PC-9 (cell line): ENCODE results near the gene SLC6A19. TPM values are rescaled to one million over a fixed set of nuclear protein-coding genes. Genes with fewer than 3 reads are reported as not detected.

Experiments
- BruUV-seq: library from RNA; stranded (reverse); fragments of 400-500 nt; replicated peaks from 2 replicates; lab custom pipeline; 2021; lab: Mats Ljungman, UMichigan
- CTCF ChIA-PET: fragments of 300-600 bp; sonication (Branson Sonifier 250); formaldehyde crosslinking; loops from one replicate; lab custom pipeline; 2022; ENCODE audit warnings: antibody characterized with exemption; lab: Charles Lee
- POLR2A ChIA-PET: fragments of 300-600 bp; sonication (Branson Sonifier 250); formaldehyde crosslinking; loops from one replicate; lab custom pipeline; 2022; ENCODE audit warnings: antibody characterized with exemption; ENCODE audit not compliant: unreplicated experiment; lab: Charles Lee
- DNase-seq, 2 experiments: peaks; one replicate each; pipeline versions ENCODE4 v3.0.0 to v3.0.0-alpha.2; 2015 to 2022; ENCODE audit warnings: mixed read lengths in 1 of 2
- H2AFZ ChIP-seq: fragments of 200-600 bp; sonication (generic); 2 replicates; pipeline ENCODE4 v1.8.1; 2017; ENCODE audit warnings: antibody characterized with exemption
- H3F3A ChIP-seq: fragments of 200-600 bp; sonication (generic); 2 replicates; pipeline ENCODE4 v1.8.1; 2017; ENCODE audit warnings: antibody characterized with exemption, mild to moderate bottlenecking, low read depth; ENCODE audit not compliant: insufficient read depth
- H3K27ac ChIP-seq: fragments of 200-600 bp; sonication (generic); 2 replicates; pipeline ENCODE4 v1.6.1; 2016; ENCODE audit warnings: mixed run types
- H3K27me3 ChIP-seq: fragments of 200-600 bp; sonication (generic); 2 replicates; pipeline ENCODE4 v1.6.1; 2016; ENCODE audit warnings: low read depth, mixed run types; ENCODE audit not compliant: insufficient read depth
- H3K36me3 ChIP-seq: fragments of 200-600 bp; sonication (generic); 2 replicates; pipeline ENCODE4 v1.6.1; 2016; ENCODE audit warnings: low read depth, mixed run types
- H3K4me1 ChIP-seq: fragments of 200-600 bp; sonication (generic); replicated peaks from 2 replicates; pipeline ENCODE4 v1.6.1; 2016; ENCODE audit warnings: mixed run types; ENCODE audit not compliant: insufficient read depth
- H3K4me2 ChIP-seq: fragments of 200-600 bp; sonication (generic); 2 replicates; pipeline ENCODE4 v1.6.1; 2017; ENCODE audit warnings: mixed run types
- H3K4me3 ChIP-seq: fragments of 200-600 bp; sonication (generic); 2 replicates; pipeline ENCODE4 v1.6.1; 2016; ENCODE audit warnings: mixed run types
- H3K79me2 ChIP-seq: fragments of 200-600 bp; sonication (generic); 2 replicates; pipeline ENCODE4 v1.6.1; 2017; ENCODE audit warnings: low read depth, mixed run types
- H3K9me2 ChIP-seq: fragments of 200-600 bp; sonication (generic); 2 replicates; pipeline ENCODE4 v1.8.1; 2017; ENCODE audit warnings: mild to moderate bottlenecking; ENCODE audit not compliant: insufficient read depth
- H3K9me3 ChIP-seq: fragments of 200-600 bp; sonication (generic); 2 replicates; pipeline ENCODE4 v1.8.1; 2016; ENCODE audit warnings: low read depth; ENCODE audit not compliant: insufficient read depth
- H4K20me1 ChIP-seq: fragments of 200-600 bp; sonication (generic); 2 replicates; pipeline ENCODE4 v1.8.1; 2017; ENCODE audit not compliant: insufficient read depth
- EZH2 ChIP-seq: fragments of 200-600 bp; sonication (generic); IDR thresholded peaks from 2 replicates; pipeline ENCODE4 v1.8.0; 2017; ENCODE audit warnings: antibody characterized with exemption, low read depth
- intact Hi-C: fragments of 100-400 bp; cut with micrococcal nuclease; formaldehyde crosslinking; loops from one replicate; pipeline ENCODE4 v1.10.0; 2022; ENCODE audit not compliant: unreplicated experiment
- total RNA-seq: library from RNA; stranded (reverse); gene quantifications from 2 replicates; pipeline ENCODE4 v1.2.3, GENCODE V29; 2021
- TF ChIP-seq, protein P1 (sequence below): fragments of 200-600 bp; sonication (generic); conservative IDR thresholded peaks from 2 replicates; pipeline ENCODE4 v1.6.1; 2017; ENCODE audit warnings: mixed run types, antibody characterized with exemption, mild to moderate bottlenecking, moderate library complexity

Gene SLC6A19
- total RNA-seq, 1 experiment from 2014 or later = not detected

DNA sequence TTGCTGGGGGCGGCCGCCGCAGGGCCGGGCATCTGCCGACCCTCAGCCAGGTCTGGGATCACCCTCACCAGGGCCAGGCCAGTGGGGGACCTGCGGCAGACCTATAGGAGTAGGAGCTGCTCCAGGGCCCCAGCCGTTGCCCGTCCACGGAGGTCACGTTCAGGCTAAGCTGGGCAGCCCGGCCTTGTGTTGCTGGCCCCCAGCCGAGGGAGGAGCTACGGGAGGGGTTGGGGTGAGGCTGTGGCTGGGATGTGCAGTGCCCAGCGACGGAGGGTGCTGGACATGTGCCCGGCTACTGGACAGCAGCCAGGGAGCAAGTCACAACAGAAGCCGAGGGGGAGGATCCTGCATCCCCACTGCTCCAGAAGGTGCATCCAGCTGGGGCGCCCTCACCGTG is 39.6 kb upstream of the SLC6A19 start:
- no peaks in the 10 kb centered on the region for H3K79me2 ChIP-seq
- peak in 1 of 2 experiments; percentile 97 for DNase-seq
- no peak overlapping the region for H3K4me3 ChIP-seq
- H3F3A ChIP-seq = peaks cover 18% of the 10 kb centered on the region
- peaks cover 12% of the 10 kb centered on the region for H3K4me1 ChIP-seq
- no peaks in the 10 kb centered on the region for H3K36me3 ChIP-seq
- peak overlapping the region; percentile 53 for H3K4me2 ChIP-seq
- BruUV-seq = no TSS peak
- no peaks in the 10 kb centered on the region for H4K20me1 ChIP-seq
- peaks cover 5% of the 10 kb centered on the region; the same call in 1 of the 2 replicates for H3K27me3 ChIP-seq
- H3K9me2 ChIP-seq = no peaks in the 10 kb centered on the region
- CTCF ChIA-PET = interaction anchor here (0.6 to 2.5 kb wide), 6 partner anchors 10 to 639 kb away, joined by 3 to 11 read pairs (median 3); no protein-coding TSS in a partner anchor
- intact Hi-C loops = loop anchor here (1.0 to 2.0 kb wide), 6 partner anchors 21 to 249 kb away; no protein-coding TSS in a partner anchor
- H3K27ac ChIP-seq = no peak overlapping the region
- POLR2A ChIA-PET = interaction anchor here (0.6 to 1.7 kb wide), 4 partner anchors 24 to 973 kb away, joined by 3 to 10 read pairs (median 6); no protein-coding TSS in a partner anchor
- no peak for TF ChIP-seq EZH2
- TF ChIP-seq, protein P1, sequence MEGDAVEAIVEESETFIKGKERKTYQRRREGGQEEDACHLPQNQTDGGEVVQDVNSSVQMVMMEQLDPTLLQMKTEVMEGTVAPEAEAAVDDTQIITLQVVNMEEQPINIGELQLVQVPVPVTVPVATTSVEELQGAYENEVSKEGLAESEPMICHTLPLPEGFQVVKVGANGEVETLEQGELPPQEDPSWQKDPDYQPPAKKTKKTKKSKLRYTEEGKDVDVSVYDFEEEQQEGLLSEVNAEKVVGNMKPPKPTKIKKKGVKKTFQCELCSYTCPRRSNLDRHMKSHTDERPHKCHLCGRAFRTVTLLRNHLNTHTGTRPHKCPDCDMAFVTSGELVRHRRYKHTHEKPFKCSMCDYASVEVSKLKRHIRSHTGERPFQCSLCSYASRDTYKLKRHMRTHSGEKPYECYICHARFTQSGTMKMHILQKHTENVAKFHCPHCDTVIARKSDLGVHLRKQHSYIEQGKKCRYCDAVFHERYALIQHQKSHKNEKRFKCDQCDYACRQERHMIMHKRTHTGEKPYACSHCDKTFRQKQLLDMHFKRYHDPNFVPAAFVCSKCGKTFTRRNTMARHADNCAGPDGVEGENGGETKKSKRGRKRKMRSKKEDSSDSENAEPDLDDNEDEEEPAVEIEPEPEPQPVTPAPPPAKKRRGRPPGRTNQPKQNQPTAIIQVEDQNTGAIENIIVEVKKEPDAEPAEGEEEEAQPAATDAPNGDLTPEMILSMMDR = no peak
- H2AFZ ChIP-seq = no peak overlapping the region
- H3K9me3 ChIP-seq = no peaks in the 10 kb centered on the region

DNA sequence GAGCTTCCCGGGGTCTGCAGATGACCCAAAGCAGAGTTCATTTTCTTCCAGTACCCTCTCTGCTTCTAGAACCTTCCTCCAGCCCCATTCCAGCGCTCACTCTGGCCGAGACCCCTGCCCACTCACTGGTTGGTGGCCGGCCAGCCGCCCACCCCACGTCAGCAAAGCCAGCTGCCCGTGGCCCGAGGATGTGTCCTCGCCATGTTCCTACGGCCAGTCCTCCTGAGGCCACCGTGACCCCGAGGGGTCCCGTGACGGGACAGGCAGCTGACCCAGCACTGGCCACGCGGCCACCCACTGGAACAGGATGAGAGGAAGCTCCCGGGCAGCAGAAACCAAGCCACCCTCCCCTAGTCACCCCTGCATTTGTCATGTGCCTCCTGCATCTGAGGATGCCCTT is 39.1 kb upstream of the SLC6A19 start:
- Histone ChIP-seq H3K4me3 (no peak overlapping the region), H3K4me1 (peaks cover 12% of the 10 kb centered on the region), H3K79me2 (no peaks in the 10 kb centered on the region), H3K36me3 (no peaks in the 10 kb centered on the region), H3K4me2 (no peak overlapping the region), H3K9me2 (no peaks in the 10 kb centered on the region), H2AFZ (no peak overlapping the region), H3K27ac (no peak overlapping the region), H4K20me1 (no peaks in the 10 kb centered on the region; the same call in 1 of the 2 replicates), H3K27me3 (peaks cover 5% of the 10 kb centered on the region; the same call in 1 of the 2 replicates), H3K9me3 (no peaks in the 10 kb centered on the region), H3F3A (peaks cover 18% of the 10 kb centered on the region)
- DNase-seq = no peak
- TF ChIP-seq, protein P1 = no peak
- TF ChIP-seq EZH2 = no peak
- no TSS peak for BruUV-seq
- ChIA-PET CTCF (interaction anchor here (0.6 to 2.5 kb wide), 5 partner anchors 11 to 176 kb away, joined by 3 to 11 read pairs (median 3); no protein-coding TSS in a partner anchor), POLR2A (interaction anchor here (0.6 to 1.7 kb wide), 2 partner anchors 24 to 32 kb away, joined by 3 to 10 read pairs; no protein-coding TSS in a partner anchor)
- intact Hi-C loops = loop anchor here (1.0 kb wide), 1 partner anchor 239 kb away; no protein-coding TSS in a partner anchor

DNA sequence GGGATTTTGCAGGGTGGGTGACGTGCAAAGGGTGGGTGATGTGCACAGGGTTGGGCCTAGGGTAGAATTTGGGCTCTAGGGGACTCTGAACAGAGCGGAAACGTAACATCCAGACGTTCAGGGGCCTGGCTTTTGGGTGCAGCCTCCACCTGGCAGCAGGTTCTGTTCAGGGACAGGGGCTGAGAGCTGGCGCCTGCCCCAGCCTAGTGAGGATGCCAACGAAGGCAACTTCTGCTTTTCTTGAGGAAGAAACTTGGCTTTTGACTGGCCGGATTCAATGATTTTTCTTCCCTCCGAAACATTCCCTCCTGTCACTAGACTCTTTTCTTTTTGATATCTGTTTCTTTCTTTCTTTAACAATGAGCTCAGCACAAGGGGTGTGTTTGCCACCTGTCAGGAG is 38.6 kb upstream of the SLC6A19 start:
- Histone ChIP-seq H3F3A (peaks cover 17% of the 10 kb centered on the region), H3K27me3 (peaks cover 5% of the 10 kb centered on the region; the same call in 1 of the 2 replicates), H4K20me1 (no peaks in the 10 kb centered on the region; the same call in 1 of the 2 replicates), H2AFZ (no peak overlapping the region), H3K9me2 (no peaks in the 10 kb centered on the region), H3K27ac (no peak overlapping the region), H3K4me1 (peaks cover 12% of the 10 kb centered on the region), H3K36me3 (no peaks in the 10 kb centered on the region), H3K4me3 (no peak overlapping the region), H3K4me2 (no peak overlapping the region), H3K9me3 (no peaks in the 10 kb centered on the region), H3K79me2 (no peaks in the 10 kb centered on the region)
- POLR2A ChIA-PET = no interaction called here
- BruUV-seq = no TSS peak
- intact Hi-C loops = loop anchor here (1.0 kb wide), 1 partner anchor 239 kb away; no protein-coding TSS in a partner anchor
- TF ChIP-seq, protein P1 = no peak
- TF ChIP-seq EZH2 = no peak
- DNase-seq = no peak
- CTCF ChIA-PET = interaction anchor here (0.6 to 2.5 kb wide), 3 partner anchors 12 to 548 kb away, joined by 3 to 10 read pairs (median 8); no protein-coding TSS in a partner anchor
